SK-N-MC (cell line): ENCODE results near the gene ABCG5.

Source experiments
- EZH2 ChIP-seq: fragments of 200-600 bp; sonication (generic); IDR thresholded peaks from one replicate; pipeline ENCODE4 v1.6.1; 2017; ENCODE audit warnings: antibody characterized with exemption
- FOXP2 ChIP-seq: optimal IDR thresholded peaks from 2 replicates; pipeline ENCODE3; 2011; ENCODE audit warnings: mild to moderate bottlenecking, moderate library complexity; ENCODE audit not compliant: insufficient read depth; ENCODE audit errors: extremely low read length, control extremely low read depth

- no peak for TF ChIP-seq FOXP2
- no peak for TF ChIP-seq EZH2
Measured at GRCh38 chr2:43792653-43793052, 46.0 kb downstream of the ABCG5 start.
